SK-N-SH treated with all-trans-retinoic acid at 6 μM for 48 hours (cell line): ENCODE results near the gene TBC1D9B.

ENCODE experiments used
- CSDC2 ChIP-seq: fragments of 250-450 bp; sonication (Bioruptor Pico); IDR thresholded peaks from 2 replicates; pipeline ENCODE4 v1.5.0; 2020; ENCODE audit warnings: mild to moderate bottlenecking, moderate library complexity
- OSR1 ChIP-seq: fragments of 250-450 bp; sonication (Bioruptor Pico); IDR thresholded peaks from 2 replicates; pipeline ENCODE4 v1.8.0; 2022; ENCODE audit warnings: moderate library complexity, mild to moderate bottlenecking, inconsistent platforms
- ZNF70 ChIP-seq: fragments of 450-650 bp; formaldehyde crosslinking; IDR thresholded peaks from 2 replicates; pipeline ENCODE4 v1.5.0; 2020; ENCODE audit warnings: mild to moderate bottlenecking, moderate library complexity
- TF ChIP-seq, protein P1 (sequence below): fragments of 250-450 bp; sonication (Bioruptor Pico); IDR thresholded peaks from 2 replicates; pipeline ENCODE4 v1.8.0; 2020; ENCODE audit warnings: mild to moderate bottlenecking, moderate library complexity, borderline replicate concordance

DNA sequence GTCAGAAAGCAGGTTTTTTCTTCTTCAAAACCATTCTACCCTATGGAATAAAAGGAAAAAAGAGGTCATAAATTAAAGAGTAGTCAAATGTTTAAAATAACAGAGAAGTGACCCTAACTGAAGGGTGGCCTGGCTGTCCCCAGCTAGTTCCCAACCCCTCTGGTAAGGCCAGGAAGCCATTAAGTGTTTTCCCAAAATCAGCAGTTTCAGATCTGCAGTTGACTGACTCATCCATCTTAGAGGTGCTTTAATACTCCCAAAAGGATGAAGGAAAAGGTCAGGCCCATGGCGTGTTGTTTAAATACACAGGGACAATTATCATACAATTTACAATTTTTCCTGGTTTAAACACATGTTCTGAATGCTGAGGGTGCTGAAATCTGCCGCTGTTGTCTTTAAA, 47.9 kb upstream of the TBC1D9B start:
- TF ChIP-seq ZNF70 (CRISPR knock-in tag) (no peak), OSR1 (CRISPR knock-in tag) (no peak), CSDC2 (CRISPR knock-in tag) (no peak)
- TF ChIP-seq, protein P1, sequence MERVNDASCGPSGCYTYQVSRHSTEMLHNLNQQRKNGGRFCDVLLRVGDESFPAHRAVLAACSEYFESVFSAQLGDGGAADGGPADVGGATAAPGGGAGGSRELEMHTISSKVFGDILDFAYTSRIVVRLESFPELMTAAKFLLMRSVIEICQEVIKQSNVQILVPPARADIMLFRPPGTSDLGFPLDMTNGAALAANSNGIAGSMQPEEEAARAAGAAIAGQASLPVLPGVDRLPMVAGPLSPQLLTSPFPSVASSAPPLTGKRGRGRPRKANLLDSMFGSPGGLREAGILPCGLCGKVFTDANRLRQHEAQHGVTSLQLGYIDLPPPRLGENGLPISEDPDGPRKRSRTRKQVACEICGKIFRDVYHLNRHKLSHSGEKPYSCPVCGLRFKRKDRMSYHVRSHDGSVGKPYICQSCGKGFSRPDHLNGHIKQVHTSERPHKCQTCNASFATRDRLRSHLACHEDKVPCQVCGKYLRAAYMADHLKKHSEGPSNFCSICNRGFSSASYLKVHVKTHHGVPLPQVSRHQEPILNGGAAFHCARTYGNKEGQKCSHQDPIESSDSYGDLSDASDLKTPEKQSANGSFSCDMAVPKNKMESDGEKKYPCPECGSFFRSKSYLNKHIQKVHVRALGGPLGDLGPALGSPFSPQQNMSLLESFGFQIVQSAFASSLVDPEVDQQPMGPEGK (CRISPR knock-in tag), result no peak
